ENCODE measurements around the gene GRM7.
A peak's percentile ranks its signal among the peaks of the same experiment; 100 is the strongest.

The GRM7 gene

GRCh38 chr3:7682822-7683229, 821.9 kb downstream of the GRM7 start:
- DNase-seq: no peak

GRCh38 chr3:7683426-7683825, 822.5 kb downstream of the GRM7 start:
- DNase-seq: no peak

GRCh38 chr3:7684182-7684715, 823.3 kb downstream of the GRM7 start:
- DNase-seq: no peak

GRCh38 chr3:7687428-7688147, 826.7 kb downstream of the GRM7 start:
- DNase-seq: no peak

- DNase-seq: no peak
Measured at GRCh38 chr3:7692866-7693265, 832.0 kb downstream of the GRM7 start.

- no peak for DNase-seq
Measured at GRCh38 chr3:7693976-7694375, 833.1 kb downstream of the GRM7 start.

- no peak for DNase-seq
Measured at GRCh38 chr3:7695049-7695448, 834.1 kb downstream of the GRM7 start.

- DNase-seq: no peak
Measured at GRCh38 chr3:7696320-7696719, 835.4 kb downstream of the GRM7 start.

- no peak for DNase-seq
Measured at GRCh38 chr3:7697548-7697947, 836.6 kb downstream of the GRM7 start.

GRCh38 chr3:7700539-7700938, 839.6 kb downstream of the GRM7 start:
- no peak for DNase-seq

- no peak for DNase-seq
Measured at GRCh38 chr3:7700977-7701376, 840.1 kb downstream of the GRM7 start.

GRCh38 chr3:7707187-7707586, 846.3 kb downstream of the GRM7 start:
- no peak for DNase-seq

GRCh38 chr3:7709376-7710082, 848.6 kb downstream of the GRM7 start:
- DNase-seq: no peak

GRCh38 chr3:7710284-7710683, 849.4 kb downstream of the GRM7 start:
- peak; percentile 48 for DNase-seq

GRCh38 chr3:7713724-7714123, 852.8 kb downstream of the GRM7 start:
- no peak for DNase-seq

- DNase-seq: no peak
Measured at GRCh38 chr3:7720649-7721297, 859.9 kb downstream of the GRM7 start.

- DNase-seq: no peak
Measured at GRCh38 chr3:7721869-7722268, 861.0 kb downstream of the GRM7 start.

GRCh38 chr3:7728566-7729519, 867.9 kb downstream of the GRM7 start:
- DNase-seq: no peak

GRCh38 chr3:7733933-7734332, 873.0 kb downstream of the GRM7 start:
- DNase-seq: no peak

GRCh38 chr3:7734456-7734855, 873.5 kb downstream of the GRM7 start:
- no peak for DNase-seq

- no peak for DNase-seq
Measured at GRCh38 chr3:7737263-7737662, 876.3 kb downstream of the GRM7 start.

GRCh38 chr3:7739754-7740153, 878.8 kb downstream of the GRM7 start:
- no peak for DNase-seq

- DNase-seq: no peak
Measured at GRCh38 chr3:7740458-7740857, 879.5 kb downstream of the GRM7 start.
